Amniotic stem cell (primary cell): ENCODE measurements around the gene PAWR.
"Not testable (repeated sequence)": the region's sequence is repeated elsewhere in the genome, so short reads cannot be mapped to it uniquely, and the experiment has no call there.

Source experiments
- DNase-seq: peaks from one replicate; lab custom pipeline; 2025; lab: John Stamatoyannopoulos, UW

The PAWR gene

DNA sequence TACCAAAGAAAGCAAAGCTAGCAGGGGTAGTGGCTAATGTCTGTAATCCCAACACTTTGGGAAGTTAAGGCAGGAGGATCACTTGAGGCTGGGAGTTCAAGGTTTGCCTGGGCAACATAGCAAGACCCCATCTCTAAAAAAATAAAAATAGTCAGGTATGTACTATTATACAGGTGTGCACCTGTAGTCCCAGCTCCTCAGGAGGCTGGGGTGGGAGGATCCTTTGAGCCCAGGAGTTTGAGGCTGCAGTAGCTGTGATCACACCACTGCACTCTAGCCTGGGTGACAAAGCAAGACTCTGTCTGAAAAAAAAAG is 142.2 kb downstream of the PAWR start:
- DNase-seq, result no peak

DNA sequence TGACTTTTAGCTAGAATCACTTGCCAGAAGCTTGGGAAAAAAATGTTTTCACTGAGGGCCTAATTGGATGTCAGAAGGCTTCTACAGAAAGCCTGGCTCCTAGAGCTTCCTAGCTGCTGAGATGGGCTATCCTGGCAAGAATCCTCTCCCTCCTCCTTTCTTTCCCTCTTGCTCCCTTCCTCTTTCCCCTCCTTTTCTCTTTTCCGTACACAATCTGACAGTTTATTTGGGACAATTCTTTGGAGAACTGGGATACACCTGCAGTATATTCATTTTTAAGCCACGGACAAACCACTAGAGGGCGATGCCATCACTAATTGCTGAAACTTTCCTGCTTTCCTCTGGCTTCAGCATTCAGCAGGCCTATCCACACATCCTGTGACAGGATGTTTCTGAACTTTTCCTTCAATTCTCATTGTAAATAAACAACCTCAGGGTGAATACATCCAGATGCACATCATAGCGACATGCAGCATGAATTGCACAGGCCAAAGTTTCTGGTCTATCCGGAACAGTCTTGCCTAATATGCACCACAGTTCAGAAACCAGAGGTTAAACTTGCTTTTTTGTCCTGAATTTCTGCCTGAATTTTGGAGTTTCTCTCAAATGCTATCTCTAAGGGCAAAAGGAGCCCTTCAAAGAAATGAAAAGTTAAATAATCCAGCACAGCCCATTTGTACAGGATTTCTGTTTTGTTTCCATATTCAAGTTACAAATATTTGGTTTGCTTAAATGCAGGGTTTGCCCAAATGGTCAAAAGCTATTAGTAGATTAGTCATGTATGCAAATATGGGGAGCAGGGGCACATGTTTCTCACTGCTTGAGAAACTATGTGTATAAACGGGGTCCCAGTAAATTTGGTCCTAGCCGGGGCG is 142.8 kb downstream of the PAWR start:
- DNase-seq, result peak; percentile 43

DNA sequence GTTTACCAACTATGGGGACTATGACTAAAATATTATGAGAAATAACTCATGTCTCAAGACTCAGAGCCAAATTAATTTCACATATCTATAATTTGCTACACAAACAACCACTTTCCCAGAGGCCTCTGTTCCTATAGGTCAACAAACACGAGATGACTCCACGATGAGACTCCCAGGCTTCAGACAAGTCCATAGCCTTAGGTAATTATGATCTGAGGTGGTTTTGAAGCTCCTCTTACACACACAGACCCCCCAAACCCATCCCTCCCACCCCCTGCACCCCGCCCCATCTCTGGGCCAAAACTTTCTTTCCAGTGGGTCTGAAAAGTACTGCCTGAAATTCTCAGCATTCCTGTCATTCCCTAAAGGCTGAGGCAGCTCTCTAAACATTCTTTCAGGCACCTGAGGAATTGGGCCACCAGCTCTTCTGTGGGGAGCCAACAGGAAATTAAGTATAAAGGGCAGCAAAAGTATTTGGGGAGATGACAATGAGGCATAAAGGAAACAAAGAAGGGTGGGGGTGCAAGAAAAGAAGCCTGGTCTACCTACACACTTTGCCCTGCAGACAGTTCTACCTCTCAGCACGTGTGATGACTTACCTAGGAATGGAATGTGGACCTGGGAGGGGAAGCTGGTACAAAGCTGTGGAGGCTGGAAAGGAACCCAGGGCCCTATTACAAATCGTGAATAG is 143.6 kb downstream of the PAWR start:
- DNase-seq, result peak; percentile 73

DNA sequence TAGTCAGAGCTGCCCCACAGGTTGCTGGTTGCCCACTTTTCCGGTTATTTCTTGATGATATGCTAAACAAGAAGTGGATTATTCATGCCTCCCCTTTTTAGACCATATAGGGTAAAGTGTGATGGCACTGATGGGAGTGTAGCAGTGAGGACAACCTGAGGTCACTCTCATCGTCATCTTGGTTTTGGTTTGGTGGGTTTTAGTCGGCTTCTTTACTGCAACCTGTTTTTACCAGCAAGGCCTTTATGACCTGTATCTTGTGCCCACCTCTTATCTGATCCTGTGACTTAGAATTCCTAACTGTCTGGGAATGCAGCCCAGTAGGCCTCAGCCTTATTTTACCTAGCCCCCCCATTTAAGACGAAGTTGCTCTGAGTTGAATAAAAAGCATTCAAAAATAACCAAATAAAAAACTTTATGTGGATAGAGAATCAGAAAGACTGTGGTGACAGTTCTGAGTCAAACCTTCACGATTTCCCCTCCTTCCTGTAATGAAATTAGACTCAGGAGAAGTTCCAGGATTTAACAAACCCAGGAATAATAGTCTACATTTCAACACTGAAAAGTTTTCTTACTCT is 144.2 kb downstream of the PAWR start:
- DNase-seq, result no peak

DNA sequence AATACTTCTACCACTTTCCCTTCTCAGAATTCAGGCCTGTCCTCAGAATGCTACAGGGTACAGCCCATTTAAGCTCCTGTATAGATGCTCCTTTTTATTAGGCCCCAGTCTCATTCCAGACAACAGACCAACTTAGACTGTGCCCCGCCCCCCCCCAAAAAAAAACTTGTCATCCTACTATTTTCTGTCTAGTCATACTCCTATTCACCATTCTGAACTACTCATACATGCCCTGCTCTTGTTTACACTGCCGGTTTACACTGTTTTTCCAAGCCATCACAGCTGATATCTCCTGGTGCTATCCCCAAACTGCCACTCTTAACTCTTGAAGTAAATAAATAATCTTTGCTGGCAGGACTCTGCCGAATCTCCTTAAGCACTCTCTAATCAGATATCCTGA is 146.3 kb downstream of the PAWR start:
- DNase-seq, result not testable (repeated sequence)

DNA sequence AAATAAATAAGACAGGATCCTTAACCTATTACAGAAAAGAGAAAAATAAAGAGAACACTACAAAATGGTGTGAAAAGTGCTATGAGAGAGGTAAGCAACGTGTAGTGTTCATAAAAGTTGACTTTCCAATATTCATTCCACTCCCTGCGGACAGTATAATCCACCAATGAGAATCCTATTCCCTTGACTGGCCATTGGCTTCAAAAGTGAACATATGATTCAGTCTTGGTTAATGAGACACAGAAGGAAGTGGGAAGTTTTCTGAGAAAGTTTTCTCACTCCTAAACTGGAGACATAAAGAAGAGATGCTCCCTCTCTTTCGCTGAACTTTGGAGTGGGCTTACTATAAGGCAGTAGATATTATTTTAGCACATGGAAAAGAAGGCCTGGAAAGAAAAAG is 153.1 kb downstream of the PAWR start:
- no peak for DNase-seq

DNA sequence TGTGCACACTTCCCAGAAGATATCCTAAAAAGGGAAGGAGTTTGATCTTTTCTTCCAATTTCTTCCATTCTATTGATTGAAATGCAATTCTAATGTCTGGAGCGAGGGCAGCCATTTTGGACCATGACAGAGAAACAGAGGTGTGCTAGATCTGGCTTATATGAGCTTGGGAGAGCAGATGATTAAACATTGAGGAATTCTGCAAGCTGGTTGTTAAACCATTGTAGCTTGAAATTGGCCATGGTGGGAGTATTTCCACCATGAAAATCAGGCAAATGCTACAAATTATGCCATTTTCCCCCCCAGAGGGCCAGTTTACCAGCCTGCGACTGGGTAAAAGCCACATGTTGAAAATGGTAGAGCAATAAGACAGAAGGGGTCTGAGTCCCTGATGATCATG is 155.0 kb downstream of the PAWR start:
- DNase-seq, result no peak
